Peyer's patch (tissue), 4 donors: ENCODE measurements around the gene VPS8.

Experiments used
- POLR2A ChIP-seq, 2 donors: fragments of 450-650 bp; IDR thresholded peaks; one replicate each; pipeline ENCODE4 v1.5.1; 2017; ENCODE audit warnings: antibody characterized with exemption in 2 of 2, mild to moderate bottlenecking in 2 of 2, moderate library complexity in 2 of 2
- TF ChIP-seq, protein P1 (sequence below), 6 experiments: fragments of 450-650 bp in 4 of 6; fragments of 200-600 bp in 2 of 6; sonication (generic) in 1 of 6; IDR thresholded peaks; one replicate each; pipeline ENCODE4 v1.5.1; 2017 to 2019; ENCODE audit warnings: antibody characterized with exemption in 6 of 6, mild to moderate bottlenecking in 3 of 6, moderate library complexity in 1 of 6

DNA sequence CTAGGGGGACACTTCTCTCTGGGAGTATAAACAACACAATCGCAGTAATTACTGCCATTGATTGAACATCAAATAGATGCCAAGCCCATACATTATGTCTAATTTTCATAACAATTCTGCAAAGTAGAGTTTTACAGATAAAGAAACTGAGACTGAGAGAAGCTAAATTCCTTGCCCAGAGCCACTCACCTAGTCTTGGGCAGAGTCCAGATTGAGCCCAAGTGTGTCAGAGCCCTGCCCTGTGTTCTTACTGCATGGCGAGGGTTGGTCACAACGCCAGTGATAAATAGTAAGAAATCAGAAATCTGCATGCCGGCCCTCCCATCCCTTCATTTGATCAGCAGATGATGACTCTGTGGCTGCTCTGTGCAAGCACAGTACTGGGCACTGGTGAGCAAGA is 234.6 kb downstream of the VPS8 start:
- TF ChIP-seq, protein P1, sequence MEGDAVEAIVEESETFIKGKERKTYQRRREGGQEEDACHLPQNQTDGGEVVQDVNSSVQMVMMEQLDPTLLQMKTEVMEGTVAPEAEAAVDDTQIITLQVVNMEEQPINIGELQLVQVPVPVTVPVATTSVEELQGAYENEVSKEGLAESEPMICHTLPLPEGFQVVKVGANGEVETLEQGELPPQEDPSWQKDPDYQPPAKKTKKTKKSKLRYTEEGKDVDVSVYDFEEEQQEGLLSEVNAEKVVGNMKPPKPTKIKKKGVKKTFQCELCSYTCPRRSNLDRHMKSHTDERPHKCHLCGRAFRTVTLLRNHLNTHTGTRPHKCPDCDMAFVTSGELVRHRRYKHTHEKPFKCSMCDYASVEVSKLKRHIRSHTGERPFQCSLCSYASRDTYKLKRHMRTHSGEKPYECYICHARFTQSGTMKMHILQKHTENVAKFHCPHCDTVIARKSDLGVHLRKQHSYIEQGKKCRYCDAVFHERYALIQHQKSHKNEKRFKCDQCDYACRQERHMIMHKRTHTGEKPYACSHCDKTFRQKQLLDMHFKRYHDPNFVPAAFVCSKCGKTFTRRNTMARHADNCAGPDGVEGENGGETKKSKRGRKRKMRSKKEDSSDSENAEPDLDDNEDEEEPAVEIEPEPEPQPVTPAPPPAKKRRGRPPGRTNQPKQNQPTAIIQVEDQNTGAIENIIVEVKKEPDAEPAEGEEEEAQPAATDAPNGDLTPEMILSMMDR (IDR thresholded peaks at IDR 0.05), result no peak
- no peak for TF ChIP-seq POLR2A (IDR thresholded peaks at IDR 0.05)
